GM12864 (cell line): Measurements from ENCODE around the gene MAPK8IP3.

Experiments
- DNase-seq: peaks from one replicate; pipeline ENCODE4 v3.0.0-alpha.2; 2011; ENCODE audit warnings: low read depth
- H3K4me3 ChIP-seq: 2 replicates; pipeline ENCODE4 v1.5.1; 2011; ENCODE audit warnings: mild to moderate bottlenecking, low read depth, low read length, control low read depth
- CTCF ChIP-seq: IDR thresholded peaks from 2 replicates; pipeline ENCODE4 v1.5.1; 2011; ENCODE audit warnings: low read depth, mild to moderate bottlenecking, moderate library complexity, low read length, control low read depth, inconsistent platforms; ENCODE audit errors: missing control alignments

MAPK8IP3 gene

GRCh38 chr16:1662543-1662942 is 43.5 kb upstream of the MAPK8IP3 start:
- DNase-seq, result no peak
- H3K4me3 ChIP-seq, result no peak overlapping the region
- no peak for TF ChIP-seq CTCF

- H3K4me3 ChIP-seq, result no peak overlapping the region
- TF ChIP-seq CTCF, result no peak
- no peak for DNase-seq
These were observed 40.2 kb upstream of the MAPK8IP3 start for GRCh38 chr16:1665829-1666228.

- no peak for TF ChIP-seq CTCF
- no peak overlapping the region for H3K4me3 ChIP-seq
- no peak for DNase-seq
These were observed 39.7 kb upstream of the MAPK8IP3 start for GRCh38 chr16:1666316-1666715.

DNA sequence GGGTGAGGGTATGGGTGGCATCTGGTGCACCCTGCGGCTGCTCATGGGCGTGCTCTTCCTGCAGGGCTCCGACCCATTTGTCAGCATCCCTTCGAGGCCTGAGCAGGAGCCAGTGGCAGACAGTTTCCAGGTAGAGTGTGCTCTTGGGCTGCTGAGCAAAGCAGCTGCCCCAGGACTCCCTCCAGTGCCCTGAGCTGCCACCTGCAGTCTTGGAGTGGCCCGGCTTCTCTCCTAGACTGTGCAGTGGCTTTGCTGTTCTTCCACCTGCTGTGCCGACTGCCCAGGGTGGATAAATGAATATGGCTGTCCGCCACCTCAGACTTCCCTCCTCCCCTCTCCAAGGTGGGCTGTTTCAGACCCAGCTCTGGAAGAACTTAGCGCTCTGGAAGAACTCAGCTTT is 38.7 kb upstream of the MAPK8IP3 start:
- no peak for TF ChIP-seq CTCF
- H3K4me3 ChIP-seq, result no peak overlapping the region
- no peak for DNase-seq

DNA sequence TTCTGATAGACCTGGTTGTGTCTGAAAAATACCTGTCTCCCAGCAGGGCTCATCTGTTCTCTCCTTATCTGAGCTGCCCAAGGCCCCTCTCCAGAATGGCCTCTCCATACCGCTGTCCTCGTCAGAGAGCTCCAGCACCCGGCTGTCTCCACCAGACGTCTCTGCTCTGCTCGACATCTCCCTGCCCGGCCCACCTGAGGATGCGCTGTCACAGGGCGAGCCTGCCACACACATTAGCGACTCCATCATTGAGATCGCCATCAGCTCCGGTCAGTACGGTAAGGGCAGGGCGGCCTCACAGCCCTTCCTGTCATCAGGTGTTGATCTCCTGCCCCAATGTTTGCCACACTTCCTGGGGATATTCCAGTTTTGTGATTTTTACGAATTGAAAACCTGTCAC is 38.1 kb upstream of the MAPK8IP3 start:
- TF ChIP-seq CTCF, result no peak
- no peak overlapping the region for H3K4me3 ChIP-seq
- DNase-seq, result no peak

DNA sequence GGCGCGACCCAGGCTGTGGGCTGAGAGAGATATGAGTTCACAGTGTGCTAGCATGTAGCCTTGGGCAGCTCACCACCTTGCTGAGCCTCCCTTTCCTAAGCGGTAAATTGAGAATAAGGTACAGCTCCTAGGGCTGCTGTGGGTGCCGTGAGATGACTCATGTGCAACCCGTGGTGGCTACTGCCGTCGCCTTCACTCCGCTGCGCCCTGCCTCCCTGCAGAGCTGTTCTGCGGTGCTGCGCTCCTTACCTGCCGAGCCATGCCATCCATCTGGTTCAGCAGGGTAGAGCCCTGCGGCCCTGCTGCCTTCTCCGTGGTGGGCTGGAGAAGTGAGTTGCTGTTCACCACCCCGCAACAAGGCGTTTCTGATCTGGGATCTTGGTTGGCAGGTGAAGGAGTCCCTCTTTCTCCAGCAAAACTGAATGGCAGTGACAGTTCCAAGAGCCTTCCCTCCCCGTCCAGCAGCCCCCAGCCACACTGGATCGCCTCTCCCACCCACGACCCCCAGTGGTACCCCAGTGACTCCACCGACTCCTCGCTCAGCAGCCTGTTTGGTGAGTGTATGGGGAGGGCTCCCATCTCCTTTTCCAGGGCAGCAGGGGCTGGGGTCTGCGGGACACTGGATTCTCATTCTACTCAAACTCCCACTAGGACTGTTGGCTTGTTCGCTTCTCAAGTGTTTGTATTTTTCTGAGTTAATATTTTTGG is 37.2 kb upstream of the MAPK8IP3 start:
- H3K4me3 ChIP-seq, result no peak overlapping the region
- no peak for DNase-seq
- no peak for TF ChIP-seq CTCF

GRCh38 chr16:1669698-1670097 is 36.3 kb upstream of the MAPK8IP3 start:
- no peak overlapping the region for H3K4me3 ChIP-seq
- TF ChIP-seq CTCF, result no peak
- no peak for DNase-seq
